Measurements from ENCODE around the gene WFDC2.

The WFDC2 gene

GRCh38 chr20:45501600-45501999 is 32.0 kb downstream of the WFDC2 start:
- no peak for DNase-seq

- DNase-seq, result no peak
Observed at GRCh38 chr20:45502561-45502960, 33.0 kb downstream of the WFDC2 start.

DNA sequence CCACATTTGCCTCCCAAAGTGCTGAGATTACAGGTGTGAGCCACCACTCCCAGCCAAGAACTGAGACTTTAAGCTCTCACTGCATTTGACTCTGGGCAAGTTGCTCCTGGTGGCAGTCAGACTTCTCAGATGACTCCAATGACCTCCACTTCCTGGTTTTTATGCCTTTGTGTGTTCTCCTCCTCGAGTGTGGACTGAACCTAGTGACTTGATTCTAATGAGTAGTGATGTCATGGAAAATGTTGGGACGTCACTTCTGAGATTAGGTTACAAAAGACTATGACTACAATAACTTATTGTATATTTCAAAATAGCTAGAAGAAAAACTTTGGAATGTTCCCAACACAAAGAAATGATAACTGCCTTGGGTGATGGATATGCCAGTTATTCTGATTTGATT is 33.9 kb downstream of the WFDC2 start:
- DNase-seq, result no peak

GRCh38 chr20:45506398-45506797 is 36.8 kb downstream of the WFDC2 start:
- no peak for DNase-seq

DNA sequence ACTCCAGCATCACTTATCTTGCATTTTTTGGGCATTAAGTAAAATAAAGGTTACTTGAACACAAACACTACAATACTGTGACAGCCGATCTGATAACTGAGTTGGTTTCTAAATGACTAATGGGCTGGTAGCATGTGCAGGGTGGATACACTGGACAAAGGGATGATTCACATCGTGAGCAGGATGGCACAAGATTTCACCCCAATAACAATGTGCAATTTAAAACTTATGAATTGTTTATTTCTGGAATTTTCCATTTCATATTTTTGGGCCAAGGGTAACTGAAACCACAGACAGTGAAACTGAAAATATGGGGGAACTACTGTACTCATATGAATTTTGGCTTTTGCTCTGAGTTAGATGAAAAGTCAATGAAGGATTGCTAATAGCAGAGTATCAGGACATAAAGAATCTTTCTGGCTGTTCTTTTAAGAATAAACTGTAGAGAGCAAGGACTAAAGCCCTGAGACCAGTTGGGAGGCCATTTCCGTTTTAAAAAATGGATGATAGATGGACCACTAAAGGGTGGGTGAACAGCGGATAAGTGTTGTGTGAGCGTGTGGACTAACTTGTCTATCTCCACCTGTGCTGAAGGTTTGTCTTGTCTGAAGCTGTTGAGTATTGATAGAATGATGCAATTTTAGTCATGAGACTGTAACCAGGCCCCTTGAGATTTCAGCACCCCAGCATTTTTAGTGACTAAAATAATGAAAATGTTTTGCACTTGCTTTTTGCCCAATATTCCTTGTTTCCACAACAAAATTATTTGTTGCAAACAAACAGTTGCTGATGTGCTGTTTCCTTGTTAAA is 37.7 kb downstream of the WFDC2 start:
- DNase-seq, result no peak

- DNase-seq, result no peak
Observed at GRCh38 chr20:45508068-45508886, 38.7 kb downstream of the WFDC2 start.

DNA sequence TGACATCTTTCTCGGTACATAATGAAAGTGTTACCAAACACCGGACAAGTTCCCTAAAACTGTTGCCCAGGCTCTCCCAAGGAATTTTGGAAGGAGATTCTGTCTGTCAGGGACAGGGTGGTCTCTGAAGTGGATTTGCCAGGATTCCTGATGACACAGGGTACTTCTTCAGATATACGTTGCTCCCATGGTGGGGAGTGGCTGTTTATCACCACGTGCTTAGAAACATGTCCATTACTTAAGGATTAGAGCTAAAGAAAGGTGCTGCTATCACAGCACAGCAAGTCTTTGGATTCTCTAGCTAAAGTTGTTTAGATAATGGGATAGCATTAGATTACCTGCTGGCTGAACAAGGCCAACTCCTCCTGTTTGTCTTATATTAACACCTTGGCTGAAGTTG is 39.5 kb downstream of the WFDC2 start:
- no peak for DNase-seq

- DNase-seq, result no peak
Observed at GRCh38 chr20:45510242-45510862, 40.8 kb downstream of the WFDC2 start.

- no peak for DNase-seq
Observed at GRCh38 chr20:45515147-45515913, 45.8 kb downstream of the WFDC2 start, which contains the start of gene SPINT3. Gene SPINT3, minus strand, starts transcription at chr20:45515622. Its CDS starts 14 bp downstream, at chr20:45515608.

DNA sequence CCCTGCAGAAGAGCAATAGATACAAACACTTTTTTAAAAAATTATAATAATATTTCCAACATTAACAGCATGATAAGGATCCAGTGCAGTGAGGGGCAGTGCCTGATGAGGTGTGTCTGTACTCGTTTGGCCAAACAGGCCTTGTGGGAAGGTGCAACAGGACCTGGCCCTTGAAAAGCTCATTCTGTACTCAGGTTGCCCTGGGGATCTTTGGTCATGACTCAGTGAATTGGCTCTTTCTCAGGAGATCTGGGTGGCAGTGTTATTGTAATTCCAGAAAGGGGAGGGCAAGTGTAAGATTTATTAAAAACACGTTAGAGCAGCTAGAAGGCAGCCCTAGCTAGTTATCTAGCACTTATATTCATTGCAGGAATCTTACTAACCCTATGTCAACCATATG is 48.7 kb downstream of the WFDC2 start:
- no peak for DNase-seq

- no peak for DNase-seq
Observed at GRCh38 chr20:45523821-45524220, 54.3 kb downstream of the WFDC2 start.

DNA sequence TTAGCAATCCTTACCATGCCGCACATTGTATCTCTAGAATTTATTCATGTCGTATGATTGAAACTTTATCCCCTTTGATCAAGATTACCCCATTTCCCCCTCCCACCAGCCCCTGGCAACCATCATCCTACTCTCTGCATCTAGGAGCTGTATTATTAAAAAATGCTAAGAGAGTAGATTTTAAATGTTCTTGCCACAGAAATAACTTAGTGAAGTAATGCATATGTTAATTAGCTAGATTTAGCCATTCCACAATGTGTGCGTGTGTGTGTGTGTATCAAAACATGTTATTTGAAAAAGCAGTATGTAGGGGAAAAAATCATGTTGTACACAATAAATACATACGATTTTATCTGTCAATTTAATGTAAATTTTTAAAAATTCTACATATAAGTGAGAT is 57.7 kb downstream of the WFDC2 start:
- no peak for DNase-seq
